HEK293T (cell line): Measurements from ENCODE around the gene GFPT2.

ENCODE experiments used
- ARNT ChIP-seq: fragments of 450-650 bp; IDR thresholded peaks from 2 replicates; pipeline ENCODE4 v1.6.1; 2017; ENCODE audit warnings: mild to moderate bottlenecking
- FOXA1 ChIP-seq: fragments of 450-650 bp; IDR thresholded peaks from 2 replicates; pipeline ENCODE4 v1.6.1; 2016; ENCODE audit warnings: mild to moderate bottlenecking
- FOXM1 ChIP-seq: fragments of 450-650 bp; IDR thresholded peaks from 2 replicates; pipeline ENCODE4 v1.6.1; 2017; ENCODE audit warnings: mild to moderate bottlenecking, borderline replicate concordance
- HDGF ChIP-seq: fragments of 450-650 bp; IDR thresholded peaks from 2 replicates; pipeline ENCODE4 v1.6.1; 2017; ENCODE audit warnings: antibody characterized with exemption, borderline replicate concordance
- L3MBTL2 ChIP-seq: fragments of 450-650 bp; conservative IDR thresholded peaks from 2 replicates; pipeline ENCODE4 v1.6.1; 2016; ENCODE audit warnings: mild to moderate bottlenecking
- PKNOX1 ChIP-seq: fragments of 450-650 bp; IDR thresholded peaks from 2 replicates; pipeline ENCODE4 v1.6.1; 2016
- SP1 ChIP-seq: fragments of 450-650 bp; IDR thresholded peaks from 2 replicates; pipeline ENCODE4 v1.6.1; 2017
- SUZ12 ChIP-seq: fragments of 450-650 bp; IDR thresholded peaks from 2 replicates; pipeline ENCODE4 v1.6.1; 2016; ENCODE audit warnings: mild to moderate bottlenecking
- TARDBP ChIP-seq: fragments of 450-650 bp; IDR thresholded peaks from 2 replicates; pipeline ENCODE4 v1.6.1; 2016

GRCh38 chr5:180323160-180323559 is 30.0 kb downstream of the GFPT2 start:
- TF ChIP-seq SUZ12 (no peak), PKNOX1 (no peak), FOXA1 (no peak), FOXM1 (no peak), L3MBTL2 (no peak), HDGF (no peak), ARNT (no peak), TARDBP (no peak), SP1 (no peak)
